MCF 10A (cell line): Measurements from ENCODE around the gene DTX3. TPM values are rescaled to one million over a fixed set of nuclear protein-coding genes. Genes with fewer than 3 reads are reported as not detected.

Experiments
- BruUV-seq: library from RNA; stranded (reverse); fragments of 400-500 nt; replicated peaks from 2 replicates; lab custom pipeline; 2021; lab: Mats Ljungman, UMichigan
- CTCF ChIA-PET: fragments of 300-600 bp; sonication (Branson Sonifier 250); formaldehyde crosslinking; extraction: SDS; loops from one replicate; lab custom pipeline; 2021; ENCODE audit warnings: antibody characterized with exemption, inconsistent platforms; lab: Yijun Ruan, JAX
- POLR2A ChIA-PET: fragments of 300-600, 350-650 bp; sonication (Branson Sonifier 250); formaldehyde crosslinking; extraction: SDS; loops from one replicate; lab custom pipeline; 2020; ENCODE audit warnings: antibody characterized with exemption, inconsistent platforms; lab: Yijun Ruan, JAX
- DNase-seq: peaks from one replicate; pipeline ENCODE4 v3.0.0-alpha.2; 2018; ENCODE audit not compliant: unreplicated experiment
- H3K27ac Mint-ChIP-seq: one replicate; pipeline ENCODE4 v1.8.0; 2022; ENCODE audit warnings: mild to moderate bottlenecking, low read depth, mixed read lengths; ENCODE audit not compliant: unreplicated experiment
- H3K27me3 Mint-ChIP-seq: one replicate; pipeline ENCODE4 v1.8.0; 2022; ENCODE audit warnings: mixed read lengths; ENCODE audit not compliant: insufficient read depth, unreplicated experiment
- H3K36me3 Mint-ChIP-seq: one replicate; pipeline ENCODE4 v1.8.0; 2022; ENCODE audit warnings: mild to moderate bottlenecking, moderate library complexity, mixed read lengths; ENCODE audit not compliant: insufficient read depth, unreplicated experiment
- H3K4me1 Mint-ChIP-seq: one replicate; pipeline ENCODE4 v1.8.0; 2022; ENCODE audit warnings: mixed read lengths; ENCODE audit not compliant: insufficient read depth, unreplicated experiment
- H3K4me3 Mint-ChIP-seq: one replicate; pipeline ENCODE4 v1.8.0; 2022; ENCODE audit warnings: mild to moderate bottlenecking, moderate library complexity, mixed read lengths; ENCODE audit not compliant: unreplicated experiment
- H3K9me3 Mint-ChIP-seq: one replicate; pipeline ENCODE4 v1.8.0; 2022; ENCODE audit warnings: mixed read lengths; ENCODE audit not compliant: unreplicated experiment
- intact Hi-C: fragments of 100-400 bp; cut with micrococcal nuclease; formaldehyde crosslinking; loops from 2 replicates; pipeline ENCODE4 v1.14.1; 2022
- total RNA-seq: library from RNA; stranded (reverse); gene quantifications from 2 replicates; pipeline ENCODE4 v1.2.3, GENCODE V29; 2022
- TF ChIP-seq, protein P1 (sequence below): fragments of 200-600 bp; IDR thresholded peaks from one replicate; pipeline ENCODE4 v1.8.0; 2022; ENCODE audit warnings: antibody characterized with exemption, mild to moderate bottlenecking; ENCODE audit not compliant: unreplicated experiment

DTX3 gene
- total RNA-seq, 1 experiment from 2014 or later: 2.0 TPM

GRCh38 chr12:57623811-57624390, 19.3 kb downstream of the DTX3 start:
- TF ChIP-seq, protein P1, sequence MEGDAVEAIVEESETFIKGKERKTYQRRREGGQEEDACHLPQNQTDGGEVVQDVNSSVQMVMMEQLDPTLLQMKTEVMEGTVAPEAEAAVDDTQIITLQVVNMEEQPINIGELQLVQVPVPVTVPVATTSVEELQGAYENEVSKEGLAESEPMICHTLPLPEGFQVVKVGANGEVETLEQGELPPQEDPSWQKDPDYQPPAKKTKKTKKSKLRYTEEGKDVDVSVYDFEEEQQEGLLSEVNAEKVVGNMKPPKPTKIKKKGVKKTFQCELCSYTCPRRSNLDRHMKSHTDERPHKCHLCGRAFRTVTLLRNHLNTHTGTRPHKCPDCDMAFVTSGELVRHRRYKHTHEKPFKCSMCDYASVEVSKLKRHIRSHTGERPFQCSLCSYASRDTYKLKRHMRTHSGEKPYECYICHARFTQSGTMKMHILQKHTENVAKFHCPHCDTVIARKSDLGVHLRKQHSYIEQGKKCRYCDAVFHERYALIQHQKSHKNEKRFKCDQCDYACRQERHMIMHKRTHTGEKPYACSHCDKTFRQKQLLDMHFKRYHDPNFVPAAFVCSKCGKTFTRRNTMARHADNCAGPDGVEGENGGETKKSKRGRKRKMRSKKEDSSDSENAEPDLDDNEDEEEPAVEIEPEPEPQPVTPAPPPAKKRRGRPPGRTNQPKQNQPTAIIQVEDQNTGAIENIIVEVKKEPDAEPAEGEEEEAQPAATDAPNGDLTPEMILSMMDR: no peak
- Mint-ChIP-seq H3K4me1 (peaks cover 5% of the 10 kb centered on the region), H3K27ac (no peak overlapping the region), H3K36me3 (no peaks in the 10 kb centered on the region), H3K27me3 (peaks cover 64% of the 10 kb centered on the region), H3K9me3 (no peaks in the 10 kb centered on the region), H3K4me3 (no peak overlapping the region)
- no TSS peak for BruUV-seq
- DNase-seq: no peak
- CTCF ChIA-PET: interaction anchor here (0.6 to 1.3 kb wide), 6 partner anchors 10 to 69 kb away, joined by 3 to 6 read pairs (median 4); no protein-coding TSS in a partner anchor
- POLR2A ChIA-PET: no interaction called here
- intact Hi-C loops: no loop called here

DNA sequence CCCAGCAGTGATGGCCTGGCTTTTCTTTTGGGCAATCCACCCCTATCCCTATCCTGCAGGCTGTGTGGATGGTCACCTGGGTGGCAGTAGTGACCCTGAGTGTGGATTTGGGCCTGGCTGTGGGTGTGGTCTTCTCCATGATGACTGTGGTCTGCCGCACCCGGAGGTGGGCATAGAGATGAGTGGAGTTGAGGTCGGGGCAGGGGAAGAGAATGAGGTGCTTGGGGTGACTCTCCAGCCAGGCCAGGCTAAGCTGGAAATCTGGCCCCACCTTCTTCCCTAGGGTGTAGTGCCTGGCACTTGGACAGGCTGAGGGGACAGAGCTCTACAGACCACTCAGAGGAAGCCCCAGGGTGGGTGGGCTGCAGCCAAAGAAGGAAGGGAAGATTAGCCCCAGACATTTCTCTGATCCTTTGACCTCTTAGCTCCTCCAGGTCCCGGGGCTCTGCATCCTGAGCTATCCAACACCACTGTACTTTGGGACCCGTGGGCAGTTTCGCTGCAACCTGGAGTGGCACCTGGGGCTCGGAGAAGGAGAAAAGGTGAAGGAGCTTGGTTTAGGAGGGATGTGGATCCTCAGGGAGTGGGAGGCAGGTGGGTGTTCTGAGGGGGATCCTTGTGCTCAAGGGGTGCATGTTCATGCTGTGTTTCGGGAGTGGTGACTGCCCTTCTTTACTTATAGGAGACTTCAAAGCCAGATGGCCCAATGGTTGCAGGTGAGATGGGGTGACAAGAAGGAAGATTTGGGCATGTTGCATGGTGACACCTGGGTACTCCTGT, 20.0 kb downstream of the DTX3 start:
- TF ChIP-seq, protein P1: no peak
- no peak overlapping the region for H3K27ac Mint-ChIP-seq
- ChIA-PET CTCF (interaction anchor here (0.8 to 1.3 kb wide), 4 partner anchors 10 to 69 kb away, joined by 3 to 6 read pairs (median 4); no protein-coding TSS in a partner anchor), POLR2A (interaction anchor here (0.5 to 0.6 kb wide), 2 partner anchors 31 to 936 kb away, joined by 3 read pairs; no protein-coding TSS in a partner anchor)
- peaks cover 5% of the 10 kb centered on the region for H3K4me1 Mint-ChIP-seq
- H3K27me3 Mint-ChIP-seq: peaks cover 58% of the 10 kb centered on the region
- DNase-seq: no peak
- no peak overlapping the region for H3K4me3 Mint-ChIP-seq
- no TSS peak for BruUV-seq
- no peaks in the 10 kb centered on the region for H3K36me3 Mint-ChIP-seq
- intact Hi-C loops: no loop called here
- no peaks in the 10 kb centered on the region for H3K9me3 Mint-ChIP-seq

GRCh38 chr12:57625261-57626032, 20.8 kb downstream of the DTX3 start:
- no TSS peak for BruUV-seq
- no peak overlapping the region for H3K4me3 Mint-ChIP-seq
- ChIA-PET CTCF (interaction anchor here (0.9 to 1.3 kb wide), 3 partner anchors 9 to 43 kb away, joined by 4 to 7 read pairs (median 6); no protein-coding TSS in a partner anchor), POLR2A (interaction anchor here (0.5 to 0.6 kb wide), 2 partner anchors 30 to 937 kb away, joined by 3 read pairs; no protein-coding TSS in a partner anchor)
- peaks cover 5% of the 10 kb centered on the region for H3K4me1 Mint-ChIP-seq
- TF ChIP-seq, protein P1: no peak
- no peaks in the 10 kb centered on the region for H3K9me3 Mint-ChIP-seq
- no peak overlapping the region for H3K27ac Mint-ChIP-seq
- H3K27me3 Mint-ChIP-seq: peaks cover 52% of the 10 kb centered on the region
- no peak for DNase-seq
- no peaks in the 10 kb centered on the region for H3K36me3 Mint-ChIP-seq
- intact Hi-C loops: no loop called here
